HepG2 (cell line): ENCODE measurements around the gene TMEM250. TPM values are rescaled to one million over a fixed set of nuclear protein-coding genes. Genes with fewer than 3 reads are reported as not detected.

ENCODE experiments used
- ARNT2 ChIP-seq: sonication (generic); formaldehyde crosslinking; IDR thresholded peaks from 2 replicates; pipeline ENCODE4 v1.8.0; 2022; ENCODE audit warnings: mild to moderate bottlenecking, low read depth, missing genetic modification reagents, moderate library complexity
- CBX2 ChIP-seq, 2 experiments: fragments of 200-600 bp in 1 of 2; sonication (generic); formaldehyde crosslinking in 1 of 2; IDR thresholded peaks; 2 replicates each; pipeline versions ENCODE4 v1.7.0 to v1.8.1; 2018 to 2022; ENCODE audit warnings: low read depth in 2 of 2, low read length in 1 of 2, mild to moderate bottlenecking in 1 of 2, missing genetic modification reagents in 1 of 2
- CCDC6 ChIP-seq: sonication (generic); formaldehyde crosslinking; IDR thresholded peaks from 2 replicates; pipeline ENCODE4 v1.8.1; 2022; ENCODE audit warnings: mild to moderate bottlenecking, missing genetic modification reagents, moderate library complexity
- ZC3H4 ChIP-seq: sonication (generic); formaldehyde crosslinking; IDR thresholded peaks from 2 replicates; pipeline ENCODE4 v1.4.0; 2020; ENCODE audit warnings: missing genetic modification reagents, borderline replicate concordance
- ZFX ChIP-seq: sonication (generic); formaldehyde crosslinking; IDR thresholded peaks from 2 replicates; pipeline ENCODE4 v1.4.0; 2020; ENCODE audit warnings: mild to moderate bottlenecking, low read depth, missing genetic modification reagents, moderate library complexity
- ZNF383 ChIP-seq: sonication (generic); formaldehyde crosslinking; IDR thresholded peaks from 2 replicates; pipeline ENCODE4 v1.4.0; 2020; ENCODE audit warnings: missing genetic modification reagents, mild to moderate bottlenecking, borderline replicate concordance
- ZNF580 ChIP-seq: IDR thresholded peaks from 2 replicates; pipeline ENCODE4 v1.6.1; 2016; ENCODE audit warnings: low read depth, borderline replicate concordance
- ZNF788 ChIP-seq: sonication (generic); formaldehyde crosslinking; IDR thresholded peaks from 2 replicates; pipeline ENCODE4 v1.5.0; 2020; ENCODE audit warnings: mild to moderate bottlenecking, missing genetic modification reagents, borderline replicate concordance
- polyA plus RNA-seq, 8 experiments: library from polyadenylated mRNA; depleted of rRNA in 3 of 8; stranded (reverse) in 7 of 8; unstranded in 1 of 8; fragments of >200 nt; fragmentation: Illumina TruSeq in 4 of 8; extraction: Trizol in 4 of 8; gene quantifications; 2 replicates each; pipeline versions ENCODE4 v1.2.1 to v1.2.3, GENCODE V29; 2011 to 2016; ENCODE audit warnings: low read depth in 4 of 8, missing spikeins in 1 of 8, mixed read lengths in 1 of 8; ENCODE audit not compliant: insufficient read depth in 1 of 8
- total RNA-seq, 5 experiments: library from RNA; depleted of rRNA; stranded (reverse); fragments of >200 nt; fragmentation: Illumina TruSeq; extraction: Trizol; gene quantifications; 2 replicates each; pipeline ENCODE4 v1.2.3, GENCODE V29; 2016; ENCODE audit warnings: low read depth in 1 of 5

TMEM250 gene
- total and polyA plus RNA-seq, 2 of the 13 experiments (the other 11 are each of a cell fraction or from before 2014, with no cell fraction given) = 5.5 to 13.9 TPM

GRCh38 chr9:136095070-136096058 is 23.3 kb downstream of the TMEM250 start, which contains the start of gene NACC2 (continued):
- TF ChIP-seq ZC3H4 (CRISPR knock-in tag) (no peak), ZNF383 (CRISPR knock-in tag) (no peak), CBX2 (IDR thresholded peaks at IDR 0.05; ENCODE audit: low read depth, low read length) (no peak), CBX2 (CRISPR knock-in tag; IDR thresholded peaks at IDR 0.05; ENCODE audit: low read depth) (no peak), CCDC6 (CRISPR knock-in tag) (no peak), ZNF580 (CRISPR knock-in tag) (no peak), ZNF788 (CRISPR knock-in tag) (peak; percentile 63; the same call in 1 of the 2 replicates), ARNT2 (CRISPR knock-in tag) (no peak), ZFX (CRISPR knock-in tag) (peak; percentile 64; the same call in 1 of the 2 replicates)
